Hematopoietic multipotent progenitor cell (in vitro differentiated cells): ENCODE results near the gene RER1. TPM values are rescaled to one million over a fixed set of nuclear protein-coding genes. Genes with fewer than 3 reads are reported as not detected.

ENCODE experiments used
- DNase-seq, 3 donors: peaks; one replicate each; pipeline ENCODE4 v3.0.0-alpha.2; 2011 to 2015; ENCODE audit warnings: low read depth in 2 of 3, low spot score in 2 of 3
- total RNA-seq: library from RNA; depleted of rRNA; stranded (reverse); fragments of >200 nt; gene quantifications from one replicate; pipeline ENCODE4 v1.2.3, GENCODE V29; 2012

The RER1 gene
- total RNA-seq, 1 donor = 31.8 TPM

DNA sequence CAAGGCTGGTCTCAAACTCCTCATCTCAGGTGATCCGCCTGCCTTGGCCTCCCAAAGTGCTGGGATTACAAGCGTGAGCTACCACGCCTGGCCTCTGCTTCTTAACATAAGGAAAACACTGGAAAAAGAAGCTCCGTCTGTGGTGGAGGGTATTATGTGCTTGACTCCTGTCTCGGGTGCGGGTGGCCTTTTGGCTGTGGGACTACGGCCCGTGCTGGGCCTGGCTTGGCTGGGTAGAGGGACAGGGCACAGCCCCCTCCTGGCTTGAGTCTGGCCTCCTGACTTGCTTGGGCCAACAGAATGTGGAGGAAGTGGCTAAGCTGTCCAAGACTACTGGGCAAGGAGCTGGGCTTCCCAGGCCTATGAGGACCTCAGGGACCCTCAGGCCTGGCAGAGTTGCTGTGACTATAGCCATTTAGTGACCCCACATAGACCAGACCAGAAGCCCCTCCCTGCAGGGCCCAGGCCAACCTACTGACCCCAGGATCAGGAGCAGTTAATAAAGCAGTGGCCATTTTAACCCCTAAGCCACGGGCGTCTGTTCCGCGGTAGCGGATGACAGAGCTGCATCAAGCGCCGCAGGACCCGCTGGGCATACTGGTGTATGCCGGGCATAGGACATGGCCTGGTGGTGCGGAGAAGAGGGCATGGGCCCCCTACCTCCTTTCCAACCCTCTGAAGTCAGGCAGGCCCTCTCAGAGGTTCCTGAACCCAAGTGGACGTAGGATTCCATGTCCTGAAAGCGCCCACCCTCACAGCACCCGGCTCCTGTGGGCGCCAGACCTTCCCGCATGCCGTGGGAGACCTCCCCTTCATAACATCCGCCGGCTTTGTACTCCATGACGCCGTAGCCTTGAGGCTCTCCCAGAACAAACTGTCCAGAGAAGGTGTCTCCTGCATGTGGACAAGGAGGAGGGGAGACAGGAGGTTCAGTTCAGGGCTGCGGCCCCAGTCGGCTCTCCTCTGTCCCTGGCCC, 4.7 kb upstream of the RER1 start:
- no peak for DNase-seq

DNA sequence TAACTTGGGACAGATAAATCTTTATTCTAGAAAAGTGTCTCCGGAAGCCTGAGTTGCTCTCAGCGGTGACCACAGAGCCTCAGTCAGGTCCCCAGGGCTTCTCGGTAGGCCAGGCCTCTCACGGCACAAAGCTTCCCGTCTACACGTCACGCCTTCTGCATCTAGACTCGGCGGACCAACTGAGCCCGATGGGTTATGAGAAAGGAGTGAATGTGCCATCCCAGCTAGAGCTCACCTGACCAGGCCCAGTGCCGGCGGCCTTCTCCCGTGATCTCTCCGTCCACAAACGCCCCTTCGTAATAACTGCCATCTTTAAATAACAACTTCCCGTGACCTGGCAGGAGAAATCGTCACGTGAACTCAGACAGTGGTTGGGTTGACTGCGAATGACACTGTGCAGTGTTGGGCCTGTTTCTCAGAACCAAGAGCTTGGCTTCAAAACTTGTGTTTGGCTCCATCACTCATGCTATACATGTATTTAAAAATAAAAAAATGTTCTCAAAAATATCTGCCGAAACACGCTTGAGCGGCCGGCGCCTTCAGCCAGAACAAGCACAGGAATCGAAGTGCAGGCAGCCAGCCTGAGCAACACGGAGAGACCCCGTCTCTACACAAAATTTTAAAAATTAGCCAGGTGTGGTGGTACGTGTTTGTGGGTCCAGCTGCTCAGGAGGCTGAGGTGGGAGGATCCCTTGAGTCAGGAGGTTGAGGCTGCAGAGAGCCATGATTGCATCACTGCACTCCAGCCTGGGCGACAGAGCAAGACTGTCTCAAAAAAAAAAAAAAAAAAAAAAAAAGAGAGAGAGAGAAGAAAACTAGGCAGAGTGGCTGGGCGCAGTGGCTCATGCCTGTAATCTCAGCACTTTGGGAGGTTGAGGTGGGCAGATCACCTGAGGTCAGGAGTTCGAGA, 3.4 kb upstream of the RER1 start:
- DNase-seq = no peak

DNA sequence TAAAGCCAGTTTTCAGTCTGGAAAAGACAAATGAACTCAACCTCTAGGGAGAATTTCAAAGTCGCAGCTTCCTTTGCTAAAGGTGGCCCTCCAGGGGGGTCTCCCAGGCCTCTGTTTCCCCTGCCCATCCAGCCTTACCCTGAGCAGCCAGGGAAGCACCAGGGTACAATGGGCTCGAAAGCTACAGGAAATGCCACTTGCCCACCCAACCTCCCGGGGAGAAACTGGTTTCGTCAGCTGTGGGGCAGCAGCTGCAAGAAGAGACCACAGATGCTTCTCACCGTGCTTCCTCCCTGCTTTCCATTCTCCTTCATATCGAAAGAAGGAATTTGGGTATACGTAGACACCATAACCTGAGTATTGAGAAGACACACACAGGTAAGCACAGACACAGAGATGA, 2.0 kb upstream of the RER1 start:
- no peak for DNase-seq

DNA sequence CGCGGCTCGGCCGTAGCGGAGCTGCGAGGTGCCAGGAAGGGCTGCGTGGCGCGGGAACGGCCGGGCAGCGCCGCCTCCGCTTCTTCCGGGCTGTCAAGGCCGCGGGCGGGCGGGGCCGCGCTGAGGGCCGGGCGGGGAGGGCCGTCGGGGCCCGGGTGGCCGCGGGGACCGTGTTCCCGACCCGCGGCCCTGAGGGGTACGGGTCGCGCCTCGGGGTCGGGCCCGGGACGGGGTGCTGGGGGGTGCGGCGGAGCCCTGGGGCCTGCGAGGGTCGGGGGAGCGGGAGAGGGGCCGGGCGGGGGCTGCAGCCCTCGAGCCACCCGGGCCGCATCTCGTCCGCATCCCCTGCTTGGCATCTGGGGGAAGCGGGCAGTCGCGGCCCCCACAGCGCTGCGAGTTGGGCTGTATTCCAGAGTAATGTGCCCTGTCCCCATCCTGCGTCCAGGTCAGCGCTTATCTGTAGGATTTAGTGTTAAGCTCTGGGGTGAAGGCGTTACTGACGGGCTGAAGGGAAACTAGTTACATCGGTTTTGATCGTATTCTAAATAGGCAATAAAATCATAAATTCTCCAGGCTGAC, 379 bp downstream of the RER1 start:
- no peak for DNase-seq

DNA sequence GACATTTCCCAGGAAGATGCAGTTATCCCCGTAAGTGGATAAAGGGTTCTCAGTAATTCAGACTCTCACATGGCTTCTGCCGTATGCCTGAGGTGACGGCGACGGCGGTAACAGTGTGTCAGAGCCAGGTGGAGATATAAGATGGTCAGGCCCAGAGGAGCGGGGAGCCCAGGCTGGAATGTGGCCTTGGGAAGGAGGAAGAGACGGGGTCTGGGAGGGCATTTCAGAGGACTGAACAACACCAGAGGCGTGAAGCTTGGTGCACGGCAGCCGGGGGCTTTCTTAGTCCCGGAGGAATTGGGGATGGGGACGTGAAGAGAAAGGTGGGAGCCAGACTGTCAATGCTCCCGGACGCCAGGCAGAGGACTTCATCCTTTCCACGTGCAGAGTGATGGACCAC, 1.0 kb downstream of the RER1 start:
- DNase-seq = no peak

DNA sequence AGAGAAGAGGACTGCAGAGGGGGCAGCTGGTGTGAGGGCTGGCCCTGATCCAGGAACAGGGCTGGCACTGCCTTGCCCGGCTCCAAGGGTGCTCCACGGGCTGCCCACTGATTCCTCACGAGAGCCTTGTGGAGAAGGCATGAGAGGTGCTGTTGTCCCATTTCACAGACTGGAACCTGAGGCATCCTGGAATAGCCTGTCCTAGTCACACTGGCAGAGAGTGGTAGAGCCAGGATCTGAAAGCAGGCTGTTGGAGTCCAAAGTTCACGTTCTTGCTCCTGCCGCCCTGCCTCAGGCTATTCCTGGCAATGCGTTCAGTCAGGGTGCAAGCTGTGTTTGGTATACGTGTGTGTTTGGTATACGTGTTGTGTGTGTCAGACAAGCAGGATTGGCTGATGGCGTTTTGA, 1.8 kb downstream of the RER1 start:
- no peak for DNase-seq

DNA sequence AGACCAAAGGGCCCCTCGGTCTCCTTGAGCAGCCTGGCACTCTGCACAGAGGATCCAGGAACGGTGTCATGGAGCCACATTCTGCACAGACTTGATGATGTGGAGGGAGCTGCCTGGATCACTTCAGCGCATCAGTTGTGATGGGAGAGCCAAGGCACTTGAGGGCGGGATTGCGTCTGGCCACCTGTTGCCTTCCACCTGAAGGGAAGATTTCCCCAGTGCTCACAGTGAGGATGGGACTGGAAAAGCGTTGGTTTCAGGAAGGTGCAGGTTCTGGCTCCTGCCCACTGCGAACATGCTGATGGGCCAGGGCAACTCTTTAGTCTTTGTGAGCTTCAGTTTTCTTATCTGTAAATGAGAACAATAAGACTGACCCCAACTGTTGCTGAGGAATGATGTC, 2.6 kb downstream of the RER1 start:
- no peak for DNase-seq

DNA sequence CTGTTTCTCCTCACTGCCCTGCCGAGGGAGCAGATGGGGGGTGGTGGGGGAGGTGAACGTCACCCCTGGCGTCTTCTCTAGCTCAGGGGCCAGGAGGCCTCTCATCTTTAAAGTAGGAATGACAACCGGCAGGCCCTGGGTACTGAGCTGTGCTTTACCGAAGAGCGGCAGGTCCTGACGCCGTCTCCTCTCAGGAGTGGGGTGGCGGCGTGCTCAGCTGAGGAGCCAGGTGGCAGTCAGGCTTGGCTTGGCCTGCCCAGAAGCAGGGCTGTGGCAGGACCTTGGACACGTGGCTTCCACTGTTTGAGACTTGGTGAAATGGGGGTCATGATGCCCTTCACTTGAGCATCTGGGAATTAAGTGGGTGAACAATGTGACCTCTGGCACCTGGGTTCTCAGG, 3.1 kb downstream of the RER1 start:
- no peak for DNase-seq

DNA sequence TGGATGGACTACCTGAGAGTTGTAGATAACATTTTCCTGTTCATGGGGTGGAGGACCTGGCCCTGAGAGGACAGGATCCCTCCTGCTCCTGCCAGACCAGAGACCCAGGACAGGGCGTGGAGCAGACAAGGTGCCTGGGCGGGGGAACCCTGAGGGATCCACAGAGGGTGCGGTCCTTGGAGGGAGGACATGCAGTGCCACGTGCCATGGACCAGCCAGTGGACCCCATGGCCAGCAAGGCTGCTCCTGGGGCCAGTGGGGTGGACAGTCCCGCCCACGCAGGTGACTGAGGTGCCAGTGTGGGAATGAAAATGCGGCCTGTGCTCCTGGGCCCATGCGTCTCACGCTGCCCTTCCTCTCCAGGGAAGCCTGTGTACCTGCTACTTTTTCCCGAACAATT, 3.6 kb downstream of the RER1 start:
- no peak for DNase-seq

DNA sequence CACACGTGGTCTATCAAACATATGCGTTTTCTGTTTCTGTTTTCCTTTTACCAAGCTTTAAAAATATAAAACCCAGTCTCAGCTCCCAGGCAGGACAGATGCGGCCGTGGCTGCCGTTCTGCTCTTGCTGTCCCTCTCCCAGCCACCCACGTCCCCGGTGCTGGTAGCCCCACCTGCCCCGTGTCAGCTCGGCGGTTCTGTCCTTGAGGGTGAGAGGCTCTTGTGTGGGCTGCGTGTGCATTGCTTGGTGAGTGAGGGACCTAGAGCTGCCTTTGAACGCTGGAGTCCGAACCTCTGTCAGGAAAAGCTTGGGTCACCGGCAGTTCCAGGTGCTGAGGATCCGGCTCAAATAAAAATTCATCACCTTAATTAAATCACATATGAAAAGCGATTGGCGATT, 4.4 kb downstream of the RER1 start:
- no peak for DNase-seq

DNA sequence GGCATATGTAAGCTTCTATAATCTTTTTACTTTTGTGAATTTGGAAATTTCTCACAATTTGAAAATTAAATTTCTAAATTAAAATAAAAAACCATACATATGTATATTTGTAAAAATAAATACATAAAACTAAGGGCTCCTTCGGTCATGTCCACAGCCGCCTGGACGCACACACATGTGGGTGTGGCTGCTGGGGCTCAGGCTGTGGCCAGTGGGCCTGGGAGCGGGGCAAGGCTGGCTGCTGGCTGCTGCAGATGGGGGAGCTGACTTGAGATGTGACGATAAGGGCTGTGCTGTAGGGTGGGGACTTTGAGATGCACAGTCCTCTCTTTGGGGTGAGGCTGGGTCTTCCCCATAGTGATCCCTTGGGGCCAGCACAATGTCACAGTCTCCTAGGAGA, 4.8 kb downstream of the RER1 start:
- DNase-seq = no peak

DNA sequence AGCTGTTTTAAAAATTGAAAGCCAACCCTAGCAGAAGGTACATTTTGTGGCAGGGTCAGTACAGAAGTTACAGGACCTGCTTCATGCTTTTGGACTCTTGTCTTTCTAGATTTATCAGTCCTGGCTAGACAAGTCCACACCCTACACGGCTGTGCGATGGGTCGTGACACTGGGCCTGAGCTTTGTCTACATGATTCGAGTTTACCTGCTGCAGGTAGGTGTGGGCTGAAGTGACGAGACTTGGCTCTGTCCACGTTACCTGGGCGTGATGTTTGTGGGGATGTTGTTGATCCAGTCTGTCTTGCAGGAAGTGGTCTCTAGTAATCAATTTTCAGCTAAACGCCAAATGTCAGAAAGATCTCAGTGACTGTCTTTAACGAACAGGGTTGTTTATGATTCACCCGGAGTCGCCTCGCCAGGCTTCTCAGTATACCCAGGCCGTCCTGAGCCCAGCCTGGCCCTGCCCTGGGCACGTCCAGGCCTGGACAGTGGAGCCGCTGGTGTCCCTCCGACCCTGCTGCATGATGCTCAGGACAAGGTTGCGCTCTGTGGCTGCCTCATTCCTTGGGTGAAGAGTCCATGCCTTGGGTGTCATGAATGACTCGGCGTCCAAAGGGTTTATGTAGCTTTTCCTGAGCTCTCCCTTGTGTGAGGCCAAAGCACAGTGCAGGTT, 5.5 kb downstream of the RER1 start:
- no peak for DNase-seq

DNA sequence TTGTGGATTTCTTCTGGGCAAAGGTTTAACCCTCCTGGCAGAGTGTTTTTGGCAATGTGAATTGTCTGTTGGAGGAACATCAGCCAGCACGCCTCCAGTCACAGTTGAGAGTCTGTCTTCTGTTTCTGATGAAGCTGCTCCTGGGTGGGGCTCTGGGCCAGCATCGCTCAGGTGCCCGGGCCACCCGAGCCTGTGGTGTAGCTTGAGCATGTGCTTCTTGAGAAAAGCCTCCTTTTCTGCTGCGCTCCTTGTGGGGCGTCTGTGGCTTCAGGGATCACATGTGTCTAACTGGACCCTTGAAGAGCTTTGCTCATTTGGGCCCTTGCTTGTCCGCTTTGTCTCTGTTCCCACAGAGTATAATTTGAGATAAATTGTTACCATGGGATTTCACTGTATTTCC, 7.2 kb downstream of the RER1 start:
- no peak for DNase-seq

DNA sequence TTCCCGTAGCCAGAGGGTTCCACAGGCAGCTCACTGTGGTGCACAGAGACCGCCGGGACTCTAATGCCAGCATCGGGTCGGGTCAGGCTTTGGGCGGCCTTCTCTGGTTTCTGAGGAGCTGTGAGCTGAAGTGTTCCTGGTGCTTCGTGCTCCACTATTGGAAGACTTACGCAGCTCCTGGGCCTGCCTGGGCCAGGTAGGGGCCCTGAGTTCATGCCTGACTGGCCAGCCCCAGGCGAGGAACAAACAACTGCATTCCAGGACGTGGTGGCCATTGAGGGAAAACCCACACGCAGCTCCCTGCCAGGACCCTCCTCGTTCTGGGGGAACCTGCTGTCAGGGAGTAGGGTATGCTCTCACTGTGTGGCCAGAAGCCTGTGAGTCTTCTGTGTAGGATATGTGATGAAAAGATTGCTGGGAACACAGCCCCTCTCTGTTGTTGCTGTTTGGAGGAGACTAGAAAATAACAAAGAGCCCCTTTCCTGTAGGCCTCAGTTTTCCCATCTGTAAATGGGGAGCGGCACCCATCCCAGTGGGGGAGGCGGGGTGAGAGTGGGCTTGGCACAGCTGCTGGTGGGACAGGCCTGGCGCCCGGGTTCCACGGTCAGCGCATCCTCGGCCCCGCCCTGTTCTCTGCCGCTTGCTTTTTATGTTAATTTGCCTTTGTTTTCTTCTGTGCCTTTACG, 8.4 kb downstream of the RER1 start:
- no peak for DNase-seq

DNA sequence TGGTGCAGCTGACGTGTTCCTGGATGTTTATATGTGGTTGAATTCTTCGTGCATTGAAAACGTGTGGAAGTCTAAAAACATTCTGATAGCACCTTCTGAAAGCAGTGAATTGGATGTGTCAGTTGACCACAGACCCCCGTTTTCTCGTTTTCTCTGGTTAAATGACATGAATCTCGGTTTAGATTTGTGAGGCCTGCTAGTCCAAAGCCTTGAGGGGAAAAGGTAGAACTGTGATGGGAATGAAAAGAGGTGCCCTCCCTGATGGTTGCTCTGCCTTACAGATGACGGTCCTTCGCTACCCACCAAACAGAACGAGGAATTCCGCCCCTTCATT, 8.9 kb downstream of the RER1 start:
- DNase-seq = no peak

DNA sequence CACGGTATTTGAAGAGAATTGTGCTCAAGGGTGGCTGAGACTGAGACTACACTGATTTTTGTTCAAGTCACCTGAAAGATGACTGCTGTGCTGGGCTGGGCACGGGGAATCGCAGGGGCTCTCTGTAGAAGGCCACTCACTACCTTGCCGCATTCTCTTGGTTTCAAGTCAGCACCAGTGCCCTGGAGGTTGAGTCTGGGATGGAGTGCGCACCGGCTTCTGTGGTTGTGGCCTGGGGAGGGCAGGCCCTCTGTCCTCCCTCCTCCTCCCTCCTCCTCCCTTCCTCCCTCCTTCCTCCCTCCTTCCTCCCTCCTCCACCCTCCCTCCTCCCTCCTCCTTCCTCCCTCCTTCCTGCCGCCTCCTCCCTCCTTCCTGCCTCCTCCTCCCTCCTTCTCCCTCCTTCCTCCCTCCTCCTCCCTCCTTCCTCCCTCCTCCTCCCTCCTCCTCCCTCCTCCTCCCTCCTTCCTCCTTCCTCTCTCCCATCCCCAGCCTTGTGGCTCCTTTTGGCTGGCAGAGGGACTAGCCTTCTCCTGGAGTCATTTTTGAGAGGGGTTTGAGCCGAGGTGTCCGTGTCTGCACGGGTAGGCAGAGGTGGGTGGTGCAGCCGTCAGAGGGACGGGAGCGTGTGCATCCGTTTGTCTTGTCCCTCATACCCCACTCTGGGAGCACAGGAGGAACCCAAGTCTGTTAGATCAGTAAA, 9.5 kb downstream of the RER1 start:
- no peak for DNase-seq

DNA sequence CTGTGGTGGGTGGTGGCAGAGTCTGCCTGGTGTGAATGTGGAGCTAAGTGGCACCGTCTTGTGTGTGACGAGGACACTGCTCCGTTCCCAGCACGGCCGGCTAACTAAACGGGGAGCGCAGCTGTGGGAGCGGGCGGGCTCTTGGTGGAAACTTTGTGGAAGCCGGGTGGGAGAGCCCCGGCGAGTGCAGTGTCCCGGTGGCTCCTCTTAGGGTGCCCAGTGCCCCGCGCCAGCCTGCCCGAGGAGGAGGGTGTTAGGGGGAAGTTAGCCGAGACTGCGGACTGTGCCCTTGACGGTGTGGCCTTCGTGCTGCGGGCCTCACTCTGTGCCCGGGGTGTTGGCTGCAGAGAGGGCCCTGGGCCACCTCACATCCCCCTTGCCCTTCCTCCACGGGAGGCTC, 10.8 kb downstream of the RER1 start:
- no peak for DNase-seq

DNA sequence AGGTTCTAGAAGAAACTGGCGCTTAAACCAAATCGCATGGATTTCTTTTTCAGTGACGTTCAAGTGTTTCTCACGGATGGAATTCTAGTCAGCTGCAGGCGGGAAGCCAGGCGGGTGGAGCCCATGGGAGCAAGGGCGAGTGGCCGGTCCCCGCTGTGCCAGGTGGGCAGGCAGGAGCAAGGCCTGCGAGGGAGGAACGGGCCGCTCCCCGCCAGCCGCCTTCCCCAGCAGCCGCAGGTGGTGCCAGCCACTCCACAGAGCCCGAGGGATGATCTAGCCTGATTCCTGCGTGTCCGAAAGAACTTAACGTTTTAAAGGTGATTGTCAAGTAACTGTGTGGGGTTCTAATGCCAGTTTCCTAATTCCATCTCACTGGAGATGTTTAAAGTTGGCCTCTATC, 11.6 kb downstream of the RER1 start:
- DNase-seq = no peak

DNA sequence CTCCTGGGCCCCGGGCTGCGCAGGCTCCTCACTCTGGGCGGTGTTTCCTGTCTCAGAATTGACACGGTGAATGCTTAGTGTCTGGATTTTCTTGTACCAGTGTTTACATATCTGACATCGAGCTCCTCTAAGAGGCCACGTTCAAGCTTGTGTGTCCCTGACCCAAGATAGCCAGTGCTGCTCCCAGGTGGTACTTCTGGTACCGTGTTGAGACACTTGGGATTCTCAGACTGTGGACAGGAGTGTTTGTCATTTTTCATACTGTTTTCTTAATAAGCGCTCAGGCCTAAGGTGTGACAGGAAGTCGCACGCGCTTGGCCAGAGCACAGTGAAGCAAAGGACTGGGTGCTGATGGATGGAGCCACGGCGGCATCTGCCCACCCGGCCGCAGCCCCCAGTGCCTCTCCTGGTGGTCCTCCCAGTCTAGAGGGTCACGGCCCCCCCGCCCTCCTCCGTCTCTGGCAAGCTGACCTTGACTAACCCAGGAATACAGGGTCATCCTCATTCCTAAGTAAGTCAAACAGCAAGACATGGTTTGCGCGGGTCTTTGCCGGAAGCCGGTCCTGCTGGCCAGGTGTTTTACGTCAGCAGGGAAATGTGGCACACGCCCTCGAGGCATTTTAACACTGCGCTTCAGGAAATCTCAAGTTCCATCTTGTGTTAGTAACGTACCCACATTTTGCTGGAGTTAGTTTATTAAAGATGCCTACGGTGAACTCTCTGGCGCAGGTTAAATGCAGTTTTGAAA, 12.7 kb downstream of the RER1 start:
- DNase-seq = no peak
